BJ (cell line): ENCODE data around the gene SPIRE2. TPM values are rescaled to one million over a fixed set of nuclear protein-coding genes. Genes with fewer than 3 reads are reported as not detected.
A peak's percentile ranks its signal among the peaks of the same experiment; 100 is the strongest.
"Not testable (repeated sequence)": the region's sequence is repeated elsewhere in the genome, so short reads cannot be mapped to it uniquely, and the experiment has no call there.

Experiments
- CTCF ChIA-PET: fragments of 350-600 bp; formaldehyde crosslinking; extraction: SDS; loops from one replicate; lab custom pipeline; 2021; ENCODE audit warnings: antibody characterized with exemption, inconsistent platforms; lab: Yijun Ruan, JAX
- POLR2A ChIA-PET: fragments of 300-600 bp; sonication (Branson Sonifier 250); formaldehyde crosslinking; extraction: SDS; loops from one replicate; lab custom pipeline; 2021; ENCODE audit warnings: antibody characterized with exemption; lab: Charles Lee
- DNase-seq: peaks from one replicate; pipeline ENCODE4 v3.0.0-alpha.2; 2011; ENCODE audit warnings: low read depth
- H3K27me3 ChIP-seq: 2 replicates; pipeline ENCODE4 v1.6.0; 2011; ENCODE audit warnings: low read length; ENCODE audit not compliant: control insufficient read depth, insufficient read depth
- H3K36me3 ChIP-seq: 2 replicates; pipeline ENCODE4 v1.5.1; 2011; ENCODE audit warnings: low read length; ENCODE audit not compliant: control insufficient read depth, insufficient read depth
- H3K4me3 ChIP-seq: 2 replicates; pipeline ENCODE4 v1.5.1; 2011; ENCODE audit warnings: low read depth, mild to moderate bottlenecking, control low read depth, low read length
- polyA minus RNA-seq: library from RNA; depleted of rRNA, polyadenylated mRNA; stranded (reverse); fragments of >200 nt; gene quantifications from 2 replicates; pipeline ENCODE4 v1.2.3, GENCODE V29; 2011; rRNA and poly(A)+ RNA removed
- polyA plus RNA-seq: library from polyadenylated mRNA; depleted of rRNA; stranded (reverse); fragments of >200 nt; gene quantifications from 2 replicates; pipeline ENCODE4 v1.2.3, GENCODE V29; 2011; rRNA removed
- TF ChIP-seq, protein P1 (sequence below): IDR thresholded peaks from 2 replicates; pipeline ENCODE4 v1.5.1; 2011; ENCODE audit warnings: low read depth, mild to moderate bottlenecking, control low read depth, inconsistent platforms, low read length, moderate library complexity; ENCODE audit not compliant: insufficient read depth

SPIRE2 gene, protein sequence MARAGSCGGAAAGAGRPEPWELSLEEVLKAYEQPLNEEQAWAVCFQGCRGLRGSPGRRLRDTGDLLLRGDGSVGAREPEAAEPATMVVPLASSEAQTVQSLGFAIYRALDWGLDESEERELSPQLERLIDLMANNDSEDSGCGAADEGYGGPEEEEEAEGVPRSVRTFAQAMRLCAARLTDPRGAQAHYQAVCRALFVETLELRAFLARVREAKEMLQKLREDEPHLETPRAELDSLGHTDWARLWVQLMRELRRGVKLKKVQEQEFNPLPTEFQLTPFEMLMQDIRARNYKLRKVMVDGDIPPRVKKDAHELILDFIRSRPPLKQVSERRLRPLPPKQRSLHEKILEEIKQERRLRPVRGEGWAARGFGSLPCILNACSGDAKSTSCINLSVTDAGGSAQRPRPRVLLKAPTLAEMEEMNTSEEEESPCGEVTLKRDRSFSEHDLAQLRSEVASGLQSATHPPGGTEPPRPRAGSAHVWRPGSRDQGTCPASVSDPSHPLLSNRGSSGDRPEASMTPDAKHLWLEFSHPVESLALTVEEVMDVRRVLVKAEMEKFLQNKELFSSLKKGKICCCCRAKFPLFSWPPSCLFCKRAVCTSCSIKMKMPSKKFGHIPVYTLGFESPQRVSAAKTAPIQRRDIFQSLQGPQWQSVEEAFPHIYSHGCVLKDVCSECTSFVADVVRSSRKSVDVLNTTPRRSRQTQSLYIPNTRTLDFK
- polyA plus RNA-seq (2.2 and 2.3 TPM in 2 replicates), polyA minus RNA-seq (1.8 and 2.7 TPM in 2 replicates)

DNA sequence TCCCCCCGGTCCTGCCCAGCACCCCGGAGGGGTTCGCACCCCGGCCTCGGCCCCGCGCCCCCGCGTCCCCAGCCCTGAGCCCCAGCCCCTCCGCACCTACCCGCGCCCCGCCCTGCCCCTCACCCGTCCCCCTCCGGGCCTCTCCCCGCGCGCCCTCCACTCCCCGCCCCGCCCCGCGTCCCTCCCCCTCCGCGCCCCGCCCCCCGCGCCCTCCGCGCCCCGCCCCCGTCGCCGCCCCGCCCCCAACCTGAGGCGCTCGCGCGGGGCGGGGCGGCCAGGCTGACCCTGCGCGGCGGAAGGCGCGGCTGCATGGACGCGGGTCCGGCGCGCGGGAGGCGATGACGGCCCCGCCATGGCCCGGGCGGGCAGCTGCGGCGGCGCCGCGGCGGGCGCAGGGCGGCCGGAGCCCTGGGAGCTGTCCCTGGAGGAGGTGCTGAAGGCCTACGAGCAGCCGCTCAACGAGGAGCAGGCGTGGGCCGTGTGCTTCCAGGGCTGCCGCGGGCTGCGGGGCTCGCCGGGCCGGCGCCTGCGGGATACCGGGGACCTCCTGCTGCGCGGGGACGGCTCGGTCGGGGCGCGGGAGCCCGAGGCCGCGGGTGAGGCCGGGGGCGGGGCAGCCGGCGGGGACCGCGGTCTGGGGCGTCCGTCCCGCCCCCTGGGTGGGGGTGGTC is at the start of gene SPIRE2:
TSS of gene SPIRE2 (plus strand) at position 277 of the 671 bp plus-strand sequence. CDS start at position 353, 76 bp downstream.
- no peaks in the 10 kb centered on the region for H3K27me3 ChIP-seq
- ChIA-PET CTCF (interaction anchor here (0.7 to 2.0 kb wide), 2 partner anchors 32 to 253 kb away, joined by 3 to 6 read pairs; partner anchors contain the start of gene CPNE7), POLR2A (no interaction called here)
- TF ChIP-seq, protein P1, sequence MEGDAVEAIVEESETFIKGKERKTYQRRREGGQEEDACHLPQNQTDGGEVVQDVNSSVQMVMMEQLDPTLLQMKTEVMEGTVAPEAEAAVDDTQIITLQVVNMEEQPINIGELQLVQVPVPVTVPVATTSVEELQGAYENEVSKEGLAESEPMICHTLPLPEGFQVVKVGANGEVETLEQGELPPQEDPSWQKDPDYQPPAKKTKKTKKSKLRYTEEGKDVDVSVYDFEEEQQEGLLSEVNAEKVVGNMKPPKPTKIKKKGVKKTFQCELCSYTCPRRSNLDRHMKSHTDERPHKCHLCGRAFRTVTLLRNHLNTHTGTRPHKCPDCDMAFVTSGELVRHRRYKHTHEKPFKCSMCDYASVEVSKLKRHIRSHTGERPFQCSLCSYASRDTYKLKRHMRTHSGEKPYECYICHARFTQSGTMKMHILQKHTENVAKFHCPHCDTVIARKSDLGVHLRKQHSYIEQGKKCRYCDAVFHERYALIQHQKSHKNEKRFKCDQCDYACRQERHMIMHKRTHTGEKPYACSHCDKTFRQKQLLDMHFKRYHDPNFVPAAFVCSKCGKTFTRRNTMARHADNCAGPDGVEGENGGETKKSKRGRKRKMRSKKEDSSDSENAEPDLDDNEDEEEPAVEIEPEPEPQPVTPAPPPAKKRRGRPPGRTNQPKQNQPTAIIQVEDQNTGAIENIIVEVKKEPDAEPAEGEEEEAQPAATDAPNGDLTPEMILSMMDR, result no peak
- DNase-seq, result no peak
- peak within 1 kb of the TSS; percentile 64 for H3K4me3 ChIP-seq
- H3K36me3 ChIP-seq, result no peaks in the 10 kb centered on the region

DNA sequence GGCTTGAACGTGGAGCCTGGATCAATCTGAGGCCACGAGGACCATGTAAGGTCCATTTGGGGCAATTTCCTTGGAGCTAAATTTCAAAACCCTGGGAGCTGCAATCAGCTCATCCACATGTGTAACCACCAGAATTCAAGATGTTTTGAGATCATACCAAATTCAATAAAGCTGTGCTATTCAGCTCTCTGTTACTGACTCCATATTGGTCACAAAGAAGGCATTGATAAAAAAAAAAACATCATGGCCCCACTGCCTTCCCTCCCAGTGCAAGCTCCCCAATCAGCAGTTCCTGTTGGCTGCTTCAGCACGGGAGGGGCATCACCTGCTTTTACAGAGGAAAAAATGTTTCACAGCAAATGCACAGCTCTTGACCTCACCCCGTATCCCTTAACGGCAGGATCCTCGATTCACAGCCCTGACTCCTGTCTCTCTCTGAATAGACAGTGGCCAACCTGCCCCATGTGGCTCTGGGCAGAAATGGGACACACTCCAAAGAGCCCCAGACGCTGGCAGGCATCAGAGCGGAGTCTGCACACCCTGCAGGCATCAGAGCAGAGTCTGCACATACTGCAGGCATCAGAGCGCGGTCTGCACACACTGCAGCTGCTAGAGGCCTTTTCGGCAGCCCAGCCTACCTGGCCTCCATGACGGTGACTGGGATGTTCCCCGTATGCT is 48.9 kb upstream of the SPIRE2 start:
- no peak for DNase-seq
- Histone ChIP-seq H3K4me3 (no peak overlapping the region), H3K27me3 (no peaks in the 10 kb centered on the region), H3K36me3 (peaks cover 1% of the 10 kb centered on the region; the same call in 1 of the 2 replicates)
- CTCF ChIA-PET, result interaction anchor here (0.6 to 2.1 kb wide), 4 partner anchors 14 to 74 kb away, joined by 3 to 6 read pairs (median 4); no protein-coding TSS in a partner anchor
- TF ChIP-seq, protein P1, result no peak
- POLR2A ChIA-PET, result no interaction called here

DNA sequence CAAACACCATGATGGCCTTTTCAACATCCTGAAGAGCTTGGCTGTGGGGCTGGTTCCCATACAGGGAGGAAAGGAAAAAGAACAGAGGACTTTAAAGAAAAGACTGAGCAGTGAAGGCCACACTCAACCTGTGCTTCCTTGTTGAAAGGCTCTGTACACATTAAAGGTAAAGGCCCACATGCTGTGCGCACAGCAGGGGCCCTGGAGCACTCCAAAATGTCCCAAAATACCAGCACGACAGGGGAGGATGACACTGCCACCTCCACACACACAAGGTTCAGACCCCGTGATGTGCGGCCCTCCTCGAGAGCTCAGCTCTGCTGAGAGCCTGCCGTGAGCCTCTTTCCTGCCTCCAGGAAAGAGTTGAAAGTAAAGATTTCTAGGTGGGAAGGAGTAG is 48.4 kb upstream of the SPIRE2 start:
- no peak overlapping the region for H3K4me3 ChIP-seq
- CTCF ChIA-PET, result interaction anchor here (0.6 to 2.1 kb wide), 3 partner anchors 14 to 74 kb away, joined by 3 to 6 read pairs (median 4); no protein-coding TSS in a partner anchor
- POLR2A ChIA-PET, result no interaction called here
- H3K36me3 ChIP-seq, result peaks cover 1% of the 10 kb centered on the region; the same call in 1 of the 2 replicates
- DNase-seq, result no peak
- H3K27me3 ChIP-seq, result no peaks in the 10 kb centered on the region
- TF ChIP-seq, protein P1, result no peak

DNA sequence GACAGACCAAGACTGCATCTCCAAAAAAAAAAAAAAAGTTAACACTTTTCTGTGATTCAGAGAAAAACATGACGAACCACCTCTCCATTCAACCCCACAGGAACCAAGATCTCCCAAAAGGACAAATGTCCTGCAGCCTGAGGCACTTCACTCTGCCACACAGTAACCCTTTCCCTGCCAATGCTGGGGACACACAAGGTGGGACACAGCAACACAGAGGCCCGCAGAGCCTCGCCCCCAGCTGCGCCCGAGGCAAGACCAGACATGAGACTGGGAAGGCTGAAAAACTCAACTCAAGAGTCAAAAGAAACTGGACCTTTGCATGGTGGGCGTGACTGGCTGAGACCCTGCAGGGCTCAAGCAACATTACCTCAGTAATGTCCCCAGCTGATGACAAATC is 45.8 kb upstream of the SPIRE2 start:
- TF ChIP-seq, protein P1, result no peak
- Histone ChIP-seq H3K36me3 (no peaks in the 10 kb centered on the region), H3K27me3 (no peaks in the 10 kb centered on the region), H3K4me3 (no peak overlapping the region)
- POLR2A ChIA-PET, result no interaction called here
- CTCF ChIA-PET, result no interaction called here
- no peak for DNase-seq

DNA sequence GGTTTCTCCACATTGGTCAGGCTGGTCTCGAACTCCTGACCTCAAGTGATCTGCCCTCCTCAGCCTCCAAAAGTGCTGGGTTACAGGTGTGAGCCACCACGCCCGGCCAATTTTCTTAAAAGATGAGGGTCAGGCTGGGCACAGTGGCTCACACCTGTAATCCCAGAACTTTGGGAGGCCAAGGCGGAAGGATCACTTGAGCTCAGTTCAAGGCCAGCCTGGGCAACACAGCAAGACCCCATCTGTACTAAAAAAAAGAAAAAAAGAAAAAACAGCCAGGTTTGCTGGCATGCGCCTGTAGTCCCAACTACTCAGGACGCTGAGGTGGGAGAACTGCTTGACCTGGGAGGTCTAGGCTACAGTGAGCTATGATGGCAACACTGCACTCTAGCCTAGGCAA is 44.3 kb upstream of the SPIRE2 start:
- H3K27me3 ChIP-seq, POLR2A ChIA-PET, DNase-seq, H3K36me3 ChIP-seq, H3K4me3 ChIP-seq: not testable (repeated sequence)
- CTCF ChIA-PET, result interaction anchor here (1.0 kb wide), 1 partner anchor 10 kb away, joined by 3 read pairs; no protein-coding TSS in a partner anchor
